GM12878 (cell line): ENCODE data around the gene MYBPC2. TPM values are rescaled to one million over a fixed set of nuclear protein-coding genes. Genes with fewer than 3 reads are reported as not detected.

Experiments
- ATAC-seq: fragments of 200-7000 bp; cut with Tn5 transposase; 3 replicates; pipeline ENCODE4 v1.9.1; 2020; ENCODE audit warnings: mild to moderate bottlenecking, moderate library complexity
- BruUV-seq: library from RNA; stranded (reverse); fragments of 400-500 nt; replicated peaks from 2 replicates; lab custom pipeline; 2021; lab: Mats Ljungman, UMichigan
- CTCF ChIA-PET: fragments of 300-600 bp; sonication (Branson Sonifier 250); formaldehyde crosslinking; extraction: SDS; loops from one replicate; lab custom pipeline; 2021; ENCODE audit warnings: inconsistent platforms; lab: Yijun Ruan, JAX
- POLR2A ChIA-PET: fragments of 350-600 bp; formaldehyde crosslinking; extraction: SDS; loops from one replicate; lab custom pipeline; 2021; ENCODE audit warnings: inconsistent platforms; lab: Charles Lee
- RAD21 ChIA-PET: fragments of 300-600 bp; sonication (Branson Sonifier 250); formaldehyde crosslinking; loops from one replicate; lab custom pipeline; 2023; ENCODE audit warnings: antibody characterized with exemption; ENCODE audit not compliant: unreplicated experiment; lab: Charles Lee
- SMC1A ChIA-PET: fragments of 300-600 bp; sonication (Branson Sonifier 250); formaldehyde crosslinking; loops from one replicate; lab custom pipeline; 2023; ENCODE audit not compliant: unreplicated experiment, uncharacterized antibody; lab: Charles Lee
- DNase-seq: peaks from one replicate; pipeline ENCODE4 v3.0.0-alpha.2; 2011; ENCODE audit warnings: low read depth, low spot score
- FAIRE-seq: peaks from 3 replicates; lab custom pipeline; 2011; peaks lifted over from hg19 to GRCh38; lab: Jason Lieb, UNC
- H2AFZ ChIP-seq: 2 replicates; pipeline ENCODE4 v1.6.0; 2011; ENCODE audit warnings: low read depth, low read length, control low read depth; ENCODE audit not compliant: control insufficient read depth
- H3K27ac ChIP-seq: 2 replicates; pipeline ENCODE4 v1.5.1; 2011; ENCODE audit warnings: control low read depth; ENCODE audit not compliant: control insufficient read depth, insufficient read depth
- H3K27me3 ChIP-seq, 2 experiments: replicated peaks in 1 of 2; 2 replicates each; pipeline versions ENCODE4 v1.6.0 to v1.6.1; 2011; ENCODE audit warnings: low read length in 1 of 2; ENCODE audit not compliant: control insufficient read depth in 2 of 2, insufficient read depth in 2 of 2
- H3K36me3 ChIP-seq, 2 experiments: 2 replicates each; pipeline ENCODE4 v1.5.1; 2011; ENCODE audit warnings: low read length in 1 of 2; ENCODE audit not compliant: control insufficient read depth in 2 of 2, insufficient read depth in 2 of 2
- H3K4me1 ChIP-seq: 2 replicates; pipeline ENCODE4 v1.6.1; 2011; ENCODE audit warnings: mild to moderate bottlenecking, low read length, moderate library complexity, mixed read lengths; ENCODE audit not compliant: control insufficient read depth, insufficient read depth
- H3K4me2 ChIP-seq: 2 replicates; pipeline ENCODE4 v1.6.0; 2011; ENCODE audit warnings: control low read depth; ENCODE audit not compliant: control insufficient read depth, insufficient read depth
- H3K4me3 ChIP-seq: fragments of 200-600 bp; sonication (generic); 2 replicates; pipeline ENCODE4 v1.5.1; 2016
- H3K79me2 ChIP-seq: 2 replicates; pipeline ENCODE4 v1.6.0; 2011; ENCODE audit warnings: low read length; ENCODE audit not compliant: control insufficient read depth, insufficient read depth
- H3K9ac ChIP-seq: 2 replicates; pipeline ENCODE4 v1.8.0; 2011; ENCODE audit warnings: low read length, control low read depth, mixed read lengths; ENCODE audit not compliant: control insufficient read depth, insufficient read depth
- H3K9me3 ChIP-seq: replicated peaks from 3 replicates; pipeline ENCODE4 v1.5.1; 2011; ENCODE audit warnings: mild to moderate bottlenecking, low read length; ENCODE audit not compliant: control insufficient read depth, insufficient read depth
- H4K20me1 ChIP-seq: 2 replicates; pipeline ENCODE4 v1.6.0; 2011; ENCODE audit not compliant: control insufficient read depth, insufficient read depth
- WGBS: methylation state at CpG from one replicate; pipeline ENCODE4 v1.1.6; 2016; ENCODE audit warnings: low lambda C conversion rate; ENCODE audit not compliant: insufficient replicate concordance, insufficient coverage; ENCODE audit errors: missing lambda C conversion rate; 5-methylcytosine and 5-hydroxymethylcytosine counted together
- in situ Hi-C: fragments of 300-500 bp; cut with MboI; formaldehyde crosslinking; loops from 9 replicates; pipeline ENCODE4 v1.14.3; 2018; ENCODE audit warnings: mixed read lengths
- intact Hi-C: fragments of 100-400 bp; cut with micrococcal nuclease; formaldehyde crosslinking; loops from one replicate; pipeline ENCODE4 v1.14.2; 2022; ENCODE audit not compliant: unreplicated experiment
- polyA plus RNA-seq, 11 experiments: library from polyadenylated mRNA; depleted of rRNA in 4 of 11; unstranded in 6 of 11; stranded (reverse) in 5 of 11; fragments of >200 nt; fragmentation: Nextera tagmentation in 4 of 11; fragmentation: Illumina TruSeq in 1 of 11; extraction: Ambion mirVana in 4 of 11; extraction: Trizol in 1 of 11; gene quantifications; 1 replicate in 1 of 11; 2 replicates in 10 of 11; pipeline versions ENCODE4 v1.2.1 to v1.2.3, GENCODE V29; 2011 to 2016; ENCODE audit warnings: inconsistent platforms in 2 of 11, missing spikeins in 2 of 11, low read depth in 1 of 11
- total RNA-seq, 4 experiments: library from RNA; depleted of rRNA in 3 of 4; stranded (reverse); fragments of >200 nt in 3 of 4; fragmentation: Illumina TruSeq in 1 of 4; extraction: Trizol in 1 of 4; gene quantifications; 2 replicates each; pipeline versions ENCODE4 v1.2.1 to v1.2.3, GENCODE V29; 2013 to 2021
- TF ChIP-seq, protein P1 (sequence below): fragments of 450-650 bp; IDR thresholded peaks from 2 replicates; pipeline ENCODE4 v1.6.1; 2017; ENCODE audit warnings: mild to moderate bottlenecking, moderate library complexity

MYBPC2 gene
- total and polyA plus RNA-seq, 10 of the 15 experiments (the other 5 are each of a cell fraction or from before 2014, with no cell fraction given): 0.09 to 2.6 (median 0.61) TPM

DNA sequence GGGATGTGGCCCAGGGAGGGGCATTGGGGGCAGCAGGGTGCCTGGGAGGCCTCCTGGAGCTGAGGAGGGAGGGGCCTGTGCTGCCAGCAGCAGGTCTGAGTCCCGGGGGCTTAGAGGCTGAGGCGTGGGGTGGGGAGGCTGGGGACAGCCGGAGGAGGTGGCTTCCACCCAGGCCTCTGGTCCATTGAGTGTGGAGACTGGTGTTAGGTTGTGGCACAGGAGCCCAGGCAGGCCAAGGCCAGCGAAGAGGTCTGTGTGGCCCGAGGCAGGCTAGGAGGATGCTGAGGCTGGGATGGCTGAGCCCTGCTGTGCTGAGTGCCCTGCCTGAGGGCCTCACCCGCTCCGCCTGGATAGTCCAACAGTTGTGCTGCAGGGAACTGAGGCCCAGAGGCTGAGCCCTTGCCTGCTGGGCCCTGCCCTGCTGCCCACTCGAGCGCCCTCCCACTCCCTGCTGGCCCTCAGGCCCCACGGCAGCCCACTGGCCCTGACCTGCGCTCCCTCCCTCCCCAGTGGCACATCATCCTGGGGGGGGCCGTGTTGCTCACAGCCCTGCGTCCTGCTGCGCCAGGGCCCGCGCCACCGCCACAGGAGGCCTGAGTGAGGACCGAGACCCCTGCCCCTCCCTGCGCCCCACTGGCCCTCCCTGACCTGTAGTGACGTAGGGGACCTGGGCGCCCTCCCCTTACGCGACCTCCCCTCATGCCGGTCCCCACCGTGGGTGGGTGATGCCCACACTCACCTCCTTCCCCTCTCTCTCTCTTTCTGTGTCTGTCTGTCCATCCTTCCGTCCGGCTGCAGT lies 48.9 kb downstream of the MYBPC2 start:
- no peak overlapping the region for H3K4me2 ChIP-seq
- ATAC-seq: no peak
- ChIA-PET CTCF (no interaction called here), RAD21 (no interaction called here), SMC1A (no interaction called here), POLR2A (no interaction called here)
- no TSS peak for BruUV-seq
- no peaks in the 10 kb centered on the region for H3K4me1 ChIP-seq
- H3K4me3 ChIP-seq: no peak overlapping the region
- no peak overlapping the region for H2AFZ ChIP-seq
- H3K79me2 ChIP-seq: peaks cover 22% of the 10 kb centered on the region
- no peaks in the 10 kb centered on the region for H4K20me1 ChIP-seq
- H3K9ac ChIP-seq: no peak overlapping the region
- no peak for FAIRE-seq
- no peak for DNase-seq
- in situ Hi-C loops (no loop called here), intact Hi-C loops (no loop called here)
- peaks cover 12 to 21% of the 10 kb centered on the region in 2 experiments; a peak in 3 of 4 replicates for H3K36me3 ChIP-seq
- 94% methylated on average over 20 of the region's 27 CpGs for WGBS
- no peak overlapping the region for H3K27ac ChIP-seq
- H3K9me3 ChIP-seq: peaks cover 8% of the 10 kb centered on the region; the same call in 2 of the 3 replicates
- H3K27me3 ChIP-seq: no peaks in the 10 kb centered on the region
- TF ChIP-seq, protein P1, sequence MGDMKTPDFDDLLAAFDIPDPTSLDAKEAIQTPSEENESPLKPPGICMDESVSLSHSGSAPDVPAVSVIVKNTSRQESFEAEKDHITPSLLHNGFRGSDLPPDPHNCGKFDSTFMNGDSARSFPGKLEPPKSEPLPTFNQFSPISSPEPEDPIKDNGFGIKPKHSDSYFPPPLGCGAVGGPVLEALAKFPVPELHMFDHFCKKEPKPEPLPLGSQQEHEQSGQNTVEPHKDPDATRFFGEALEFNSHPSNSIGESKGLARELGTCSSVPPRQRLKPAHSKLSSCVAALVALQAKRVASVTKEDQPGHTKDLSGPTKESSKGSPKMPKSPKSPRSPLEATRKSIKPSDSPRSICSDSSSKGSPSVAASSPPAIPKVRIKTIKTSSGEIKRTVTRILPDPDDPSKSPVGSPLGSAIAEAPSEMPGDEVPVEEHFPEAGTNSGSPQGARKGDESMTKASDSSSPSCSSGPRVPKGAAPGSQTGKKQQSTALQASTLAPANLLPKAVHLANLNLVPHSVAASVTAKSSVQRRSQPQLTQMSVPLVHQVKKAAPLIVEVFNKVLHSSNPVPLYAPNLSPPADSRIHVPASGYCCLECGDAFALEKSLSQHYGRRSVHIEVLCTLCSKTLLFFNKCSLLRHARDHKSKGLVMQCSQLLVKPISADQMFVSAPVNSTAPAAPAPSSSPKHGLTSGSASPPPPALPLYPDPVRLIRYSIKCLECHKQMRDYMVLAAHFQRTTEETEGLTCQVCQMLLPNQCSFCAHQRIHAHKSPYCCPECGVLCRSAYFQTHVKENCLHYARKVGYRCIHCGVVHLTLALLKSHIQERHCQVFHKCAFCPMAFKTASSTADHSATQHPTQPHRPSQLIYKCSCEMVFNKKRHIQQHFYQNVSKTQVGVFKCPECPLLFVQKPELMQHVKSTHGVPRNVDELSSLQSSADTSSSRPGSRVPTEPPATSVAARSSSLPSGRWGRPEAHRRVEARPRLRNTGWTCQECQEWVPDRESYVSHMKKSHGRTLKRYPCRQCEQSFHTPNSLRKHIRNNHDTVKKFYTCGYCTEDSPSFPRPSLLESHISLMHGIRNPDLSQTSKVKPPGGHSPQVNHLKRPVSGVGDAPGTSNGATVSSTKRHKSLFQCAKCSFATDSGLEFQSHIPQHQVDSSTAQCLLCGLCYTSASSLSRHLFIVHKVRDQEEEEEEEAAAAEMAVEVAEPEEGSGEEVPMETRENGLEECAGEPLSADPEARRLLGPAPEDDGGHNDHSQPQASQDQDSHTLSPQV: no peak
